MCF 10A (cell line): ENCODE results near the gene ARMC9. TPM values are rescaled to one million over a fixed set of nuclear protein-coding genes. Genes with fewer than 3 reads are reported as not detected.

Experiments
- BruUV-seq: library from RNA; stranded (reverse); fragments of 400-500 nt; replicated peaks from 2 replicates; lab custom pipeline; 2021; lab: Mats Ljungman, UMichigan
- CTCF ChIA-PET: fragments of 300-600 bp; sonication (Branson Sonifier 250); formaldehyde crosslinking; extraction: SDS; loops from one replicate; lab custom pipeline; 2021; ENCODE audit warnings: antibody characterized with exemption, inconsistent platforms; lab: Yijun Ruan, JAX
- POLR2A ChIA-PET: fragments of 300-600, 350-650 bp; sonication (Branson Sonifier 250); formaldehyde crosslinking; extraction: SDS; loops from one replicate; lab custom pipeline; 2020; ENCODE audit warnings: antibody characterized with exemption, inconsistent platforms; lab: Yijun Ruan, JAX
- DNase-seq: peaks from one replicate; pipeline ENCODE4 v3.0.0-alpha.2; 2018; ENCODE audit not compliant: unreplicated experiment
- H3K27ac Mint-ChIP-seq: one replicate; pipeline ENCODE4 v1.8.0; 2022; ENCODE audit warnings: mild to moderate bottlenecking, low read depth, mixed read lengths; ENCODE audit not compliant: unreplicated experiment
- H3K27me3 Mint-ChIP-seq: one replicate; pipeline ENCODE4 v1.8.0; 2022; ENCODE audit warnings: mixed read lengths; ENCODE audit not compliant: insufficient read depth, unreplicated experiment
- H3K36me3 Mint-ChIP-seq: one replicate; pipeline ENCODE4 v1.8.0; 2022; ENCODE audit warnings: mild to moderate bottlenecking, moderate library complexity, mixed read lengths; ENCODE audit not compliant: insufficient read depth, unreplicated experiment
- H3K4me1 Mint-ChIP-seq: one replicate; pipeline ENCODE4 v1.8.0; 2022; ENCODE audit warnings: mixed read lengths; ENCODE audit not compliant: insufficient read depth, unreplicated experiment
- H3K4me3 Mint-ChIP-seq: one replicate; pipeline ENCODE4 v1.8.0; 2022; ENCODE audit warnings: mild to moderate bottlenecking, moderate library complexity, mixed read lengths; ENCODE audit not compliant: unreplicated experiment
- H3K9me3 Mint-ChIP-seq: one replicate; pipeline ENCODE4 v1.8.0; 2022; ENCODE audit warnings: mixed read lengths; ENCODE audit not compliant: unreplicated experiment
- intact Hi-C: fragments of 100-400 bp; cut with micrococcal nuclease; formaldehyde crosslinking; loops from 2 replicates; pipeline ENCODE4 v1.14.1; 2022
- total RNA-seq: library from RNA; stranded (reverse); gene quantifications from 2 replicates; pipeline ENCODE4 v1.2.3, GENCODE V29; 2022
- TF ChIP-seq, protein P1 (sequence below): fragments of 200-600 bp; IDR thresholded peaks from one replicate; pipeline ENCODE4 v1.8.0; 2022; ENCODE audit warnings: antibody characterized with exemption, mild to moderate bottlenecking; ENCODE audit not compliant: unreplicated experiment

The ARMC9 gene
- total RNA-seq, 1 experiment from 2014 or later, result 16.5 TPM

- TF ChIP-seq, protein P1, sequence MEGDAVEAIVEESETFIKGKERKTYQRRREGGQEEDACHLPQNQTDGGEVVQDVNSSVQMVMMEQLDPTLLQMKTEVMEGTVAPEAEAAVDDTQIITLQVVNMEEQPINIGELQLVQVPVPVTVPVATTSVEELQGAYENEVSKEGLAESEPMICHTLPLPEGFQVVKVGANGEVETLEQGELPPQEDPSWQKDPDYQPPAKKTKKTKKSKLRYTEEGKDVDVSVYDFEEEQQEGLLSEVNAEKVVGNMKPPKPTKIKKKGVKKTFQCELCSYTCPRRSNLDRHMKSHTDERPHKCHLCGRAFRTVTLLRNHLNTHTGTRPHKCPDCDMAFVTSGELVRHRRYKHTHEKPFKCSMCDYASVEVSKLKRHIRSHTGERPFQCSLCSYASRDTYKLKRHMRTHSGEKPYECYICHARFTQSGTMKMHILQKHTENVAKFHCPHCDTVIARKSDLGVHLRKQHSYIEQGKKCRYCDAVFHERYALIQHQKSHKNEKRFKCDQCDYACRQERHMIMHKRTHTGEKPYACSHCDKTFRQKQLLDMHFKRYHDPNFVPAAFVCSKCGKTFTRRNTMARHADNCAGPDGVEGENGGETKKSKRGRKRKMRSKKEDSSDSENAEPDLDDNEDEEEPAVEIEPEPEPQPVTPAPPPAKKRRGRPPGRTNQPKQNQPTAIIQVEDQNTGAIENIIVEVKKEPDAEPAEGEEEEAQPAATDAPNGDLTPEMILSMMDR, result no peak
- H3K36me3 Mint-ChIP-seq, result peaks cover 20% of the 10 kb centered on the region
- peak overlapping the region; percentile 88 for H3K4me3 Mint-ChIP-seq
- peaks cover 12% of the 10 kb centered on the region for H3K4me1 Mint-ChIP-seq
- POLR2A ChIA-PET, result interaction anchor here (0.6 to 1.9 kb wide), 7 partner anchors 31 to 1631 kb away, joined by 3 to 5 read pairs (median 3); no protein-coding TSS in a partner anchor
- no TSS peak for BruUV-seq
- intact Hi-C loops, result loop anchor here (10.0 kb wide), 1 partner anchor 94 kb away; no protein-coding TSS in a partner anchor
- H3K9me3 Mint-ChIP-seq, result no peaks in the 10 kb centered on the region
- CTCF ChIA-PET, result interaction anchor here (1.0 kb wide), 1 partner anchor 206 kb away, joined by 3 read pairs; no protein-coding TSS in a partner anchor
- peaks cover 27% of the 10 kb centered on the region for H3K27me3 Mint-ChIP-seq
- DNase-seq, result peak; percentile 37
- H3K27ac Mint-ChIP-seq, result peak overlapping the region; percentile 89
These were observed 788 bp downstream of the ARMC9 start for GRCh38 chr2:231199219-231199618.

DNA sequence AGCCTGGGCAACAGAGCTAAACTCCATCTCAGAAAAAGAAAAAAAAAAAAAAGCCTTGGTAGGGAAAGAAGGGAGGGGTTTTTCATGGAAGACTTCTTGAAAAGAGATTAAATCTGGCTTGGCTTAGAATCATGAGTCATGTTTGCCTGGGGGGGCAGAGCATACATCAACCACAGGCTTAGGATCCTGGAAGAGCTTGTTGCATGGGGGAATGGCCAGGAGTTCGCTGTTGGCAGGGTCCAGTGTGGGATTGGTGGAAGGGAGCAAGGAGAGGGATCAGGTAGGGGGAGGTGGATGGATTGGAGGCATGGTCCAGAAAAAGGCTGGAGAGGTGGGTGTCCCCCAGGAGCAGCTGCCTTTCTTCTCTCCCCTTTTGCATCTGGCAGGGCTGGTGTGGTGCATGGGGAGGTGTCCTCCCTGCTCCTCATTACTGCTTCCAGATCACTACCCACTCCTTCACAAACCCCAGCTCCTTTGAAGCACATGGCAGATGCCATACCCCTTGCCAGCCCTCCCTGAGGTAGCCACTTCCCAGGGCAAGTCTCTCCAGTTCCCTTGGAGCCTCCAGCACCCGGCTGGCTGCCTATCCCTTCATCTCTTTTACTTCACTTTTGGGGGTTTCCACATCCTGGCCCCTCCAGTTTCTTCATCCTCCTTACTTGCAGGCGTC is 2.5 kb downstream of the ARMC9 start:
- H3K27ac Mint-ChIP-seq, result no peak overlapping the region
- peaks cover 10% of the 10 kb centered on the region for H3K27me3 Mint-ChIP-seq
- intact Hi-C loops, result no loop called here
- TF ChIP-seq, protein P1, result no peak
- H3K4me1 Mint-ChIP-seq, result peaks cover 12% of the 10 kb centered on the region
- no TSS peak for BruUV-seq
- H3K4me3 Mint-ChIP-seq, result no peak overlapping the region
- H3K9me3 Mint-ChIP-seq, result no peaks in the 10 kb centered on the region
- POLR2A ChIA-PET, result interaction anchor here (0.6 to 1.1 kb wide), 3 partner anchors 23 to 304 kb away, joined by 4 read pairs; no protein-coding TSS in a partner anchor
- peaks cover 22% of the 10 kb centered on the region for H3K36me3 Mint-ChIP-seq
- DNase-seq, result peak; percentile 60
- CTCF ChIA-PET, result interaction anchor here (0.6 to 1.5 kb wide), 3 partner anchors 26 to 337 kb away, joined by 4 to 8 read pairs (median 6); no protein-coding TSS in a partner anchor

- BruUV-seq, result no TSS peak
- peaks cover 22% of the 10 kb centered on the region for H3K36me3 Mint-ChIP-seq
- CTCF ChIA-PET, result interaction anchor here (1.5 kb wide), 2 partner anchors 26 to 98 kb away, joined by 6 to 8 read pairs; no protein-coding TSS in a partner anchor
- H3K27ac Mint-ChIP-seq, result no peak overlapping the region
- no peak overlapping the region for H3K4me3 Mint-ChIP-seq
- H3K4me1 Mint-ChIP-seq, result peaks cover 12% of the 10 kb centered on the region
- DNase-seq, result no peak
- TF ChIP-seq, protein P1, result no peak
- H3K9me3 Mint-ChIP-seq, result no peaks in the 10 kb centered on the region
- H3K27me3 Mint-ChIP-seq, result peaks cover 5% of the 10 kb centered on the region
- intact Hi-C loops, result no loop called here
- POLR2A ChIA-PET, result interaction anchor here (1.1 kb wide), 1 partner anchor 22 kb away, joined by 4 read pairs; no protein-coding TSS in a partner anchor
These were observed 3.0 kb downstream of the ARMC9 start for GRCh38 chr2:231201475-231201814.

DNA sequence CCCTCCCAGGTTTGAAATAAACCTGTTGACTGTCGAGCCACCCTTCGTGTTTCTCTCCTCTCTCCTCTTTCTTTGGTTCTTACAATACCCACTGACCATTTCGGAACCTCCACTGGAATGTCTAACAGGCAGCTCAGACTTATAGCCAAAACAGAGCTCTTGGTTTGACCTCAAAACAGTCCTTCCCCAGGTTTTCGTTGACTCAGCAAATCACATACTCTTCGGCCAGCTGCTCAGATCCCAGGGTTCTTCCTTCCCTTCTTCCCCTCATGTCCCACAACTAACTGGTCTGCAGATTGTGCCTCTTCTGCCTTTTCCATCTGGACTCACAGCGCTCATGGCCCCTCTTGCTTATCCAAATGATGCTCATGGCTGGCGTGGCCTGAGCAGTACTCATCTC is 4.7 kb downstream of the ARMC9 start:
- Mint-ChIP-seq H3K4me1 (peaks cover 12% of the 10 kb centered on the region), H3K9me3 (no peaks in the 10 kb centered on the region)
- no TSS peak for BruUV-seq

More for the DNA sequence above, 4.7 kb downstream of the ARMC9 start:
- DNase-seq, result no peak
- no peaks in the 10 kb centered on the region for H3K27me3 Mint-ChIP-seq
- H3K4me3 Mint-ChIP-seq, result no peak overlapping the region
- intact Hi-C loops, result no loop called here
- ChIA-PET CTCF (no interaction called here), POLR2A (no interaction called here)
- H3K36me3 Mint-ChIP-seq, result peaks cover 22% of the 10 kb centered on the region
- TF ChIP-seq, protein P1, result no peak
- no peak overlapping the region for H3K27ac Mint-ChIP-seq
